ENCODE results near the gene PDLIM7. TPM values are rescaled to one million over a fixed set of nuclear protein-coding genes. Genes with fewer than 3 reads are reported as not detected.

Gene PDLIM7
- total and polyA plus RNA-seq, 2 of the 8 experiments (the other 6 are each of a cell fraction or from before 2014, with no cell fraction given): 67.3 to 94.2 TPM

- TF ChIP-seq EZH2 (IDR thresholded peaks at IDR 0.05; ENCODE audit: low read depth, low read length, severe bottlenecking) (no peak), CTBP2 (IDR thresholded peaks at IDR 0.05; ENCODE audit: borderline replicate concordance, insufficient read depth, insufficient read length, low read length) (no peak)
These were observed 10.8 kb upstream of the PDLIM7 start (continued) for GRCh38 chr5:177508221-177508611.

Measured in H1 (cell line).